GM12801 (cell line): ENCODE measurements around the gene NCAM1.

Source experiments
- TF ChIP-seq, protein P1 (sequence below): IDR thresholded peaks from one replicate; pipeline ENCODE4 v1.5.1; 2011; ENCODE audit warnings: control low read depth; ENCODE audit not compliant: insufficient read length; ENCODE audit errors: extremely low read depth

NCAM1 gene

GRCh38 chr11:113112307-113112706 is 151.1 kb downstream of the NCAM1 start:
- TF ChIP-seq, protein P1, sequence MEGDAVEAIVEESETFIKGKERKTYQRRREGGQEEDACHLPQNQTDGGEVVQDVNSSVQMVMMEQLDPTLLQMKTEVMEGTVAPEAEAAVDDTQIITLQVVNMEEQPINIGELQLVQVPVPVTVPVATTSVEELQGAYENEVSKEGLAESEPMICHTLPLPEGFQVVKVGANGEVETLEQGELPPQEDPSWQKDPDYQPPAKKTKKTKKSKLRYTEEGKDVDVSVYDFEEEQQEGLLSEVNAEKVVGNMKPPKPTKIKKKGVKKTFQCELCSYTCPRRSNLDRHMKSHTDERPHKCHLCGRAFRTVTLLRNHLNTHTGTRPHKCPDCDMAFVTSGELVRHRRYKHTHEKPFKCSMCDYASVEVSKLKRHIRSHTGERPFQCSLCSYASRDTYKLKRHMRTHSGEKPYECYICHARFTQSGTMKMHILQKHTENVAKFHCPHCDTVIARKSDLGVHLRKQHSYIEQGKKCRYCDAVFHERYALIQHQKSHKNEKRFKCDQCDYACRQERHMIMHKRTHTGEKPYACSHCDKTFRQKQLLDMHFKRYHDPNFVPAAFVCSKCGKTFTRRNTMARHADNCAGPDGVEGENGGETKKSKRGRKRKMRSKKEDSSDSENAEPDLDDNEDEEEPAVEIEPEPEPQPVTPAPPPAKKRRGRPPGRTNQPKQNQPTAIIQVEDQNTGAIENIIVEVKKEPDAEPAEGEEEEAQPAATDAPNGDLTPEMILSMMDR = no peak

- TF ChIP-seq, protein P1 = no peak
Measured at GRCh38 chr11:113113801-113114704, 152.8 kb downstream of the NCAM1 start.

DNA sequence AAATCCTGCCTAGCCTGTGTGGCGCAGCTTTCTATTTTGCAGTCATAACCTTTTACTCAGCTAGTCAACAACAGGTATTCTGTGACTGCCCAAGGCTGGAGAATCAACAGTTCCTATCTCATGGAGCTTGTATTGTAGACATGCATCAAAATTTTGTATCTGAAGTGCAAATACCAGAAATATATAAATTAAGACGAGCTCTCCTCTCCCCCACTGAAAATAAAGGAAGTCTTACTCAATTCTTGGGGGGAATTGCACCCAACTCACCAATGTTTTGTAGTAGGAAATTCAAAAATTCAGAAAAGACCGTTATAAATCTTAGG is 153.4 kb downstream of the NCAM1 start:
- TF ChIP-seq, protein P1 = no peak

DNA sequence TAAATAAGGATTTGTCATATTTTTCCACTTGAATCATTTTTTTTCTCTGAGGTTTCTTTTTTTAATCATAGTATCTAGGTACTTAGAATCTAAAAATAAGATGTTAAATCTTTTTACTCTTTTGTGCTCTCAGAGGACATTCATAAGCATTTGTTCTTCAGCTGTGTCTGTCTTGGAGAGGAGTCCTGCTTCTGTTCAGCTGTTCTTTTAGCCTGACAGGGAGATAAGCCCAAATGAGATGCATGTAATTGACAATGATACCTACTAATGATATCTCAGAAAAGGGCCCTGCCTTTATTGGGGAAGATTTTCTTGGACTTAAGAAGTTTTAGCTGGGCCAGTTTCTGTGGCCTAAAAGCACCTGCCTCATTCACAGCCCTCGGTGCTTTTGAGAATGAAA is 156.9 kb downstream of the NCAM1 start:
- TF ChIP-seq, protein P1 = no peak

DNA sequence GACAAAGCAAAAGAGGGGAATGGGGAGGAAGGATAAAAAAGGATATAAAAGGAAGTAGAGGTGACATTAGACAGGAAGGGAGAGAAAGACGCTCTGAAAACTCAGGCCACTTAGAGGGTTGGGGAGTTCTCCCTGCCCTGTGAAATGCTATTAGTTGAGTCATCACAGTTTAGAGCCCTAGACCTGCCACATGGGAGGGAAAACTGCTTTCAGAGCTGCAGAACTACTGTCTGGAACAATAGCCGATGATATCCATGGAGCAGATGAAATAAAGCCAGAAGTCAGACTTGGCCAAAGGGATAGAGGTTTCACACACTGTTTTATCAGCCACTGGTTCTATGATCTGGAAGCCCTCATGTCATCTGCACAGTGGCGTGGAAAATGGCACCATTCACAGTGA is 157.9 kb downstream of the NCAM1 start:
- TF ChIP-seq, protein P1 = no peak

GRCh38 chr11:113119966-113120736 is 158.9 kb downstream of the NCAM1 start:
- TF ChIP-seq, protein P1 = no peak

GRCh38 chr11:113121746-113122145 is 160.5 kb downstream of the NCAM1 start:
- TF ChIP-seq, protein P1 = no peak
